Measurements from ENCODE around the gene DZANK1.
"Not testable (repeated sequence)": the region's sequence is repeated elsewhere in the genome, so short reads cannot be mapped to it uniquely, and the experiment has no call there.

The DZANK1 gene

DNA sequence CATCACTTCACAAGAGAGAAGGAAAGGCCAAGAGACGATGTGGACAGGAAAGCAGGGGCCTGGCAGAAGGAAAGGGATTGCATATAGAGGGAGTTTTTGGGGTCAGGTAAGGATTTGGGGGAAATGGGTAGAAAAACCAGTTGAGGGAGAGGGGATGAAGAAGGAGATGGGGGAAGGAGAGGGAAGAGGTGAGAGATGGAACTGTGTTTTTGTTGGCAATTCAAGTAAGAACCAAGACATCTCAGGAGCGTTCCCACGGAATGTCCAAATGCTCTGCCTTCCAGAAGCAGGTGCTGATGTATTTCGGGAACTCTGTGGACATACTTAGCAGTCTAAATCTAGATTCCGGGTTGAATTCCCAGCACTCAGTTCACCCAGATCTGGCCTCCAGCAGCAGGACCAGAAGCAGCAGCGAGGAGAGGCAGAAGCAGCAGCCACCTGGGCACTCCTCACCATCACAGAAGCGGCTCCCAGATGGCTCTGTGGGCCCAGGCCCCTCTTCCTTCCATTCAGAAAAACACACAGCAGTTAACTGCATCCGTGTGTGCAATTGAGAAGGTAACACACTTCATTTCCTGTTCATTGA lies 88.8 kb downstream of the DZANK1 start:
- no peak for DNase-seq (ENCODE audit: low read depth in 2 of 2)

GRCh38 chr20:18375551-18375950 lies 91.3 kb downstream of the DZANK1 start:
- not testable (repeated sequence) for DNase-seq (ENCODE audit: low read depth in 2 of 2)

- DNase-seq (ENCODE audit: low read depth in 2 of 2), result no peak
Observed at GRCh38 chr20:18372296-18372695, 94.5 kb downstream of the DZANK1 start.

GRCh38 chr20:18364768-18365167 lies 102.1 kb downstream of the DZANK1 start:
- DNase-seq (ENCODE audit: low read depth in 2 of 2), result no peak

DNA sequence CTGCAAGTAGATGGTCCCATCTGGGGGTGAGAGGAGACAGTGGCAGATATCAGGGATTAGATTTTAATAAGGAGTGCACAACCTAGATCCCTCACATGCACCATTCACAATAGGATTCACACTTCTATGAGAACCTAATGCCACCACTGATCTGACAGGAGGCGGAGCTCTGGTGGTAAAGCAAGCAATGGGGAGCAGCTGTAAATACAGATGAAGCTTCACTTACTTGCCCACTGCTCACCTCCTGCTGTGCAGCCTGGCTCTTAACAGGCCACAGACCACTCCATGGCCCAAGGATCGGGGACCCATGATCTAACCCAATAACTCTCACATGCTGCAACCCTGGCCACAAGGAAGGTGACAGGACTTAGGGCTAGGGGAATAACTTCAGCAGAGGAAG lies 103.1 kb downstream of the DZANK1 start:
- DNase-seq (ENCODE audit: low read depth in 2 of 2), result no peak

DNA sequence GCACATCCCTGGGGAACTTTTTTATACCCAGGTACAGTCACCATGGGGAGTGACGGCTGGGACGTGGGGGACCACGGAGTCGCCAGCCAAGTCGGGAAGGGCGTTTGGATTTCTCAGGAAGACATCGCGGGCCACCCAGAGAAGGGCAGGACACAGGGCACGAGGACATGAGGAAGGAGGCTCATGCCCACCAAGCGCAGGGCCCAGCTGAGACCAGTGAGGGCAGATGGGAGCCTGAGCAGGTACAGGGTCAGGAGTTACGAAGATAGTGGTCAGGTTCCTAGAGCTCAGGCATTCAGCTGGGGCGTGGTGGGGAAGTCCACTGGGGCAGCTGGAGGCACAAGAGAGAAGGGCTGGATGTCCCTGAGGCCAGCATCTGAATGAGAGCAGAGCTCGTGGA lies 103.9 kb downstream of the DZANK1 start:
- no peak for DNase-seq (ENCODE audit: low read depth in 2 of 2)

DNA sequence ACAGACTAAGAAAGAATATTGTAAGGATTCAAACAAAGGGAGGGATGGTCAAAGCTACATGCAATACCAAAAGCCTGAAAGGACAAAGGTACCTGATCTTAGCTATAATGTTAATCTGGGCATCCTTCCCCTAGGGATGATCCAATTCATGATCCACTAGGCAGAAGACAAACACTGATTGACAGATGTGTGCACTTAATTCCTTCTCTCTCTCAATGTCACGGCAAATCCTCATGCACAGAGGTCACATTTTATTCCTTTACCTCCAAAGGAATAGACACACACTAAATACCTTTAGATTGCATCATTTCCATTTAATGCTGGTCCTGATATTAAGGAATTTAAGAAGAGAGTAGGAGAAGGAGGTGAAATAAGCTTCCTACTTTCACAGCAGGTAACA lies 105.2 kb downstream of the DZANK1 start:
- DNase-seq (ENCODE audit: low read depth in 2 of 2), result no peak

GRCh38 chr20:18360635-18361034 lies 106.2 kb downstream of the DZANK1 start:
- DNase-seq (ENCODE audit: low read depth in 2 of 2), result no peak

GRCh38 chr20:18359854-18360253 lies 107.0 kb downstream of the DZANK1 start:
- no peak for DNase-seq (ENCODE audit: low read depth in 2 of 2)

- not testable (repeated sequence) for DNase-seq (ENCODE audit: low read depth in 2 of 2)
Observed at GRCh38 chr20:18349749-18350148, 117.1 kb downstream of the DZANK1 start.
